CD14-positive monocyte (primary cell): ENCODE results near the gene TWIST1. TPM values are rescaled to one million over a fixed set of nuclear protein-coding genes. Genes with fewer than 3 reads are reported as not detected.

Source experiments
- DNase-seq, 3 donors: peaks; one replicate each; pipeline ENCODE4 v3.0.0-alpha.2; 2011 to 2022
- H2AFZ ChIP-seq: 2 replicates; pipeline ENCODE4 v1.6.0; 2012; ENCODE audit warnings: mild to moderate bottlenecking, low read depth, low read length, inconsistent platforms; ENCODE audit not compliant: insufficient read depth, poor library complexity, severe bottlenecking
- H3K27ac ChIP-seq, 2 donors: 1 replicate in 1 of 2; 2 replicates in 1 of 2; pipeline ENCODE4 v1.5.1; 2012 to 2013; ENCODE audit warnings: low read length in 2 of 2, control low read depth in 1 of 2, inconsistent platforms in 1 of 2, low read depth in 1 of 2, mild to moderate bottlenecking in 1 of 2
- H3K27me3 ChIP-seq, 2 donors: one replicate each; pipeline versions ENCODE4 v1.6.0 to v1.6.1; 2011 to 2013; ENCODE audit warnings: low read length in 2 of 2; ENCODE audit not compliant: control insufficient read depth in 2 of 2, insufficient read depth in 2 of 2
- H3K36me3 ChIP-seq, 2 donors: replicated peaks in 1 of 2; 1 replicate in 1 of 2; 2 replicates in 1 of 2; pipeline versions ENCODE4 v1.5.1 to v1.6.1; 2012 to 2013; ENCODE audit warnings: low read length in 2 of 2, control low read depth in 1 of 2, inconsistent platforms in 1 of 2, mild to moderate bottlenecking in 1 of 2; ENCODE audit not compliant: insufficient read depth in 2 of 2, control insufficient read depth in 1 of 2
- H3K4me1 ChIP-seq, 2 donors: 1 replicate in 1 of 2; 2 replicates in 1 of 2; pipeline versions ENCODE4 v1.5.1 to v1.6.1; 2012 to 2013; ENCODE audit warnings: low read length in 2 of 2, control low read depth in 1 of 2, inconsistent platforms in 1 of 2, mild to moderate bottlenecking in 1 of 2, moderate library complexity in 1 of 2; ENCODE audit not compliant: insufficient read depth in 2 of 2, control insufficient read depth in 1 of 2
- H3K4me2 ChIP-seq: replicated peaks from 2 replicates; pipeline ENCODE3; 2012; ENCODE audit warnings: low read length, moderate library complexity, mild to moderate bottlenecking; ENCODE audit not compliant: poor library complexity, severe bottlenecking; ENCODE audit errors: extremely low read depth
- H3K4me3 ChIP-seq, 3 experiments: fragments of 200-600 bp in 1 of 3; sonication (generic) in 1 of 3; replicated peaks in 1 of 3; 1 replicate in 2 of 3; 2 replicates in 1 of 3; pipeline ENCODE4 v1.5.1; 2011 to 2013; ENCODE audit warnings: low read length in 3 of 3, mild to moderate bottlenecking in 3 of 3, control low read depth in 2 of 3, low read depth in 2 of 3, inconsistent platforms in 1 of 3, moderate library complexity in 1 of 3
- H3K79me2 ChIP-seq: 2 replicates; pipeline ENCODE4 v1.6.0; 2012; ENCODE audit warnings: mild to moderate bottlenecking, control low read depth, inconsistent platforms, low read length, moderate library complexity; ENCODE audit not compliant: insufficient read depth
- H3K9ac ChIP-seq: 2 replicates; pipeline ENCODE4 v1.6.0; 2017; ENCODE audit warnings: low read length, mild to moderate bottlenecking; ENCODE audit not compliant: insufficient read depth, poor library complexity, severe bottlenecking
- H3K9me3 ChIP-seq, 2 donors: replicated peaks in 1 of 2; 1 replicate in 1 of 2; 2 replicates in 1 of 2; pipeline versions ENCODE4 v1.5.1 to v1.6.1; 2012 to 2013; ENCODE audit warnings: low read length in 2 of 2, control low read depth in 1 of 2; ENCODE audit not compliant: control insufficient read depth in 1 of 2, insufficient read depth in 1 of 2
- H4K20me1 ChIP-seq: 2 replicates; pipeline ENCODE4 v1.6.0; 2012; ENCODE audit warnings: mild to moderate bottlenecking, low read length, control low read depth, moderate library complexity; ENCODE audit not compliant: insufficient read depth
- H3K27ac Mint-ChIP-seq, 7 donors: one replicate each; pipeline ENCODE4 v1.8.0; 2020; ENCODE audit warnings: mild to moderate bottlenecking in 7 of 7, mixed read lengths in 7 of 7, moderate library complexity in 6 of 7, inconsistent platforms in 2 of 7
- H3K27me3 Mint-ChIP-seq, 3 donors: one replicate each; pipeline ENCODE4 v1.8.0; 2021 to 2022; ENCODE audit warnings: low read depth in 3 of 3, mild to moderate bottlenecking in 3 of 3, mixed read lengths in 3 of 3, moderate library complexity in 3 of 3, inconsistent platforms in 1 of 3
- H3K36me3 Mint-ChIP-seq, 2 donors: one replicate each; pipeline ENCODE4 v1.8.0; 2020; ENCODE audit warnings: mixed read lengths in 2 of 2, inconsistent platforms in 1 of 2, mild to moderate bottlenecking in 1 of 2
- H3K4me1 Mint-ChIP-seq: one replicate; pipeline ENCODE4 v1.8.0; 2020; ENCODE audit warnings: mild to moderate bottlenecking, mixed read lengths
- H3K4me3 Mint-ChIP-seq, 2 donors: one replicate each; pipeline ENCODE4 v1.8.0; 2020; ENCODE audit warnings: mild to moderate bottlenecking in 2 of 2, mixed read lengths in 2 of 2, moderate library complexity in 1 of 2
- H3K9me3 Mint-ChIP-seq, 7 donors: one replicate each; pipeline ENCODE4 v1.8.0; 2020 to 2022; ENCODE audit warnings: mixed read lengths in 7 of 7, mild to moderate bottlenecking in 6 of 7, moderate library complexity in 6 of 7, inconsistent platforms in 2 of 7
- WGBS: methylation state at CpG from one replicate; pipeline ENCODE4 v1.1.5; 2013; ENCODE audit warnings: missing lambda C conversion rate; ENCODE audit not compliant: insufficient coverage; 5-methylcytosine and 5-hydroxymethylcytosine counted together
- intact Hi-C, 2 donors: fragments of 100-400 bp; cut with micrococcal nuclease; formaldehyde crosslinking; loops; one replicate each; pipeline versions ENCODE4 v1.15.0 to v1.15.1; 2023
- polyA plus RNA-seq, 3 donors: library from polyadenylated mRNA; depleted of rRNA in 1 of 3; unstranded in 2 of 3; stranded (reverse) in 1 of 3; fragments of 300-500 nt in 2 of 3; fragments of >200 nt in 1 of 3; fragmentation: Illumina TruSeq in 2 of 3; gene quantifications; 1 replicate in 2 of 3; 2 replicates in 1 of 3; pipeline ENCODE4 v1.2.3, GENCODE V29; 2012 to 2021
- TF ChIP-seq, protein P1 (sequence below): fragments of 200-600 bp; IDR thresholded peaks from one replicate; pipeline ENCODE4 v1.8.0; 2022; ENCODE audit warnings: antibody characterized with exemption, mild to moderate bottlenecking

TWIST1 gene
- polyA plus RNA-seq, 3 donors = not detected

DNA sequence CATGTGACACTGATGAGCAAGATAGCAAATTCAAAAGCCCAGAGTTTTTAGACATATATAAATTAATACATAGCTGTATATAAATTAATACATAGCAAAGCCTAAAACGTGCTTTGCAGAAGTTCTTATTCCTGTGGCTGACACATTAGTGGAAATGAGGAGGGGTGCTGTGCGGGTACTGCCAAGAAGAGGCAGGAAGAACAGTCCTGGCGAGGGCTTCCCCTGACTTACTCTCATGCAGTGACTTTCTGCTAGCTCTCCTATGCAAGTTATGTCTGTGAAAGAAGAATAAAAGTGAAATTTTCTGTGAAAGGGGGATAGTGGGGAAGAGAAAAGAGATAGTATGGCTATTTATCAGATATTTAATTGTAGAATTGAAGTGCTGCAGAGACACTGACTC, 27.6 kb downstream of the TWIST1 start:
- DNase-seq = no peak
- H3K4me3 Mint-ChIP-seq = no peak overlapping the region

GRCh38 chr7:19089378-19089777, 28.1 kb downstream of the TWIST1 start:
- Histone ChIP-seq H2AFZ (no peak overlapping the region), H4K20me1 (no peaks in the 10 kb centered on the region), H3K9ac (no peak overlapping the region), H3K4me3 (no peak overlapping the region), H3K4me2 (no peak overlapping the region), H3K9me3 (no peaks in the 10 kb centered on the region), H3K36me3 (no peaks in the 10 kb centered on the region), H3K27ac (no peak overlapping the region), H3K27me3 (peaks cover 0 to 6% of the 10 kb centered on the region in 2 donors), H3K4me1 (no peaks in the 10 kb centered on the region), H3K79me2 (no peaks in the 10 kb centered on the region)
- Mint-ChIP-seq H3K4me3 (no peak overlapping the region), H3K4me1 (no peaks in the 10 kb centered on the region), H3K36me3 (no peaks in the 10 kb centered on the region), H3K9me3 (peaks cover 0 to 5% (median 2%) of the 10 kb centered on the region in 7 donors), H3K27me3 (peaks cover 2 to 5% (median 4%) of the 10 kb centered on the region in 3 donors), H3K27ac (no peak overlapping the region)
- DNase-seq = no peak
- TF ChIP-seq, protein P1, sequence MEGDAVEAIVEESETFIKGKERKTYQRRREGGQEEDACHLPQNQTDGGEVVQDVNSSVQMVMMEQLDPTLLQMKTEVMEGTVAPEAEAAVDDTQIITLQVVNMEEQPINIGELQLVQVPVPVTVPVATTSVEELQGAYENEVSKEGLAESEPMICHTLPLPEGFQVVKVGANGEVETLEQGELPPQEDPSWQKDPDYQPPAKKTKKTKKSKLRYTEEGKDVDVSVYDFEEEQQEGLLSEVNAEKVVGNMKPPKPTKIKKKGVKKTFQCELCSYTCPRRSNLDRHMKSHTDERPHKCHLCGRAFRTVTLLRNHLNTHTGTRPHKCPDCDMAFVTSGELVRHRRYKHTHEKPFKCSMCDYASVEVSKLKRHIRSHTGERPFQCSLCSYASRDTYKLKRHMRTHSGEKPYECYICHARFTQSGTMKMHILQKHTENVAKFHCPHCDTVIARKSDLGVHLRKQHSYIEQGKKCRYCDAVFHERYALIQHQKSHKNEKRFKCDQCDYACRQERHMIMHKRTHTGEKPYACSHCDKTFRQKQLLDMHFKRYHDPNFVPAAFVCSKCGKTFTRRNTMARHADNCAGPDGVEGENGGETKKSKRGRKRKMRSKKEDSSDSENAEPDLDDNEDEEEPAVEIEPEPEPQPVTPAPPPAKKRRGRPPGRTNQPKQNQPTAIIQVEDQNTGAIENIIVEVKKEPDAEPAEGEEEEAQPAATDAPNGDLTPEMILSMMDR = no peak
- intact Hi-C loops = no loop called here
- WGBS = no CpG with 5 or more reads among the region's 2 CpGs

More for the DNA sequence above, 27.6 kb downstream of the TWIST1 start:
- Histone ChIP-seq H2AFZ (no peak overlapping the region), H3K79me2 (no peaks in the 10 kb centered on the region), H3K9me3 (no peaks in the 10 kb centered on the region), H3K4me2 (no peak overlapping the region), H3K4me1 (no peaks in the 10 kb centered on the region), H3K9ac (no peak overlapping the region), H4K20me1 (no peaks in the 10 kb centered on the region), H3K27me3 (peaks cover 0 to 6% of the 10 kb centered on the region in 2 donors), H3K36me3 (no peaks in the 10 kb centered on the region), H3K4me3 (no peak overlapping the region), H3K27ac (no peak overlapping the region)
- Mint-ChIP-seq H3K4me1 (no peaks in the 10 kb centered on the region), H3K36me3 (no peaks in the 10 kb centered on the region), H3K27me3 (peaks cover 2 to 5% (median 4%) of the 10 kb centered on the region in 3 donors), H3K9me3 (peaks cover 0 to 5% (median 2%) of the 10 kb centered on the region in 7 donors), H3K27ac (no peak overlapping the region)
- 0% methylated on average over 1 of the region's 3 CpGs for WGBS
- TF ChIP-seq, protein P1 = no peak
- intact Hi-C loops = no loop called here
